Measurements from ENCODE around the gene ANAPC4. TPM values are rescaled to one million over a fixed set of nuclear protein-coding genes. Genes with fewer than 3 reads are reported as not detected.

The ANAPC4 gene
- total and polyA plus RNA-seq, 2 of the 13 experiments (the other 11 are each of a cell fraction or from before 2014, with no cell fraction given): 14.5 to 30.2 TPM

DNA sequence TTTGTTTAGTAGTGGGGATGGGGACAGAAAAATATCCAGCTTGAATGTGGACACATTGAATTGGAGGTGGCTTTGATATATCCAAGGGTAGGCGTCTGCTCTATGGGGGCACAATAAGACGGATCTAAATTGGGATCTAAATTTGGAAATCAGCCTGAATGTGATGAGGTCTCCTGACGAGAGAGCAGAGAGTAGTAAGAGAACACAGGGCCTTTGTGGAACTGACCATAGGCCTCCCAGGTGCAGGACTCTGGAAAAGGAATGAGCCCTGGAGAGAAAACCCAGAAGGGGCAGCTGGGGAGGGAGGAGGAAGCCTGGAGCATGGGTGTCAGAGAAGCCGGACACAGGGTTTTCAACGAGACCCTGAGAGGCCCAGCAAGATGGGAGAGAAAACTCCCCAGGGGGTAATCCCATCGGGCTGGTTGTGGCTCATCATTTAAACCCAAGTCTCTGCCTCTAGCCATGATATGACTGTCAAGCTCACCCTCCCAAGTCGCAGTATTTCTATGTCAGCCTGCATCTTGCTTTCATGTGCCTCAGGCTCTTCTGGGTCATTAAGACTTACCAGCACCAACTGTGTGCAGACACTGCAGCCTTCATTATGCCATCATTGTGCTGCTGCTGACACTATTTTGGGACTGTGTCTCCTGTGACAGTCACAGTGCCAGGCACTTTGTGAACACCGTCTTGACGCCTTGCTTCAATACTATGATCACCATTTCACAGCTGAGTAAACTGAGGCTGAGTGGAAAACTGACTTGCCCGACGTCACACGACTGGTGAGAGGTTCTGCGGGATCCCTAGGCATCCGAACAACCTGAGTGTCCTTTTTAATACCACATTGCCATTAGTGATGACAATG, 57.1 kb downstream of the ANAPC4 start:
- no peak for FAIRE-seq
- no peak overlapping the region for H3K27ac ChIP-seq (ENCODE audit: extremely low read length, insufficient read depth, low read length)
- no peaks in the 10 kb centered on the region for H3K4me1 ChIP-seq (ENCODE audit: insufficient read depth, low read length)
- WGBS (ENCODE audit: low lambda C conversion rate): 53% methylated on average over 10 of the region's 14 CpGs
- in situ Hi-C loops (cut with HindIII; ENCODE audit: extremely low pct_ligation_motif_present, low pct_unique_long_range_greater_than_20kb): no loop called here
- CTCF ChIA-PET (ENCODE audit: low intra/inter-chr PET ratio, low total read pairs): no interaction called here
- no peaks in the 10 kb centered on the region for H3K79me2 ChIP-seq (ENCODE audit: insufficient read depth, low read length)
- BruUV-seq (replicated peaks): no TSS peak
- no peak overlapping the region for H3K4me3 ChIP-seq (replicated peaks in 1 of 3; ENCODE audit: insufficient read depth in 1 of 3, low read depth in 2 of 3, low read length in 3 of 3)
- ATAC-seq: no peak
- no peak for DNase-seq (ENCODE audit: low spot score)
- POLR2A ChIA-PET: no interaction called here
- no peaks in the 10 kb centered on the region for H4K20me1 ChIP-seq (ENCODE audit: insufficient read depth, low read length)
- H3K36me3 ChIP-seq (replicated peaks in 1 of 2; ENCODE audit: control insufficient read depth in 1 of 2, insufficient read depth in 2 of 2, low read length in 2 of 2): no peaks in the 10 kb centered on the region
- intact Hi-C loops (cut with micrococcal nuclease; ENCODE audit: unreplicated experiment): no loop called here
- no peaks in the 10 kb centered on the region for H3K27me3 ChIP-seq (ENCODE audit: control insufficient read depth in 1 of 2, insufficient read depth in 2 of 2, low read length in 2 of 2)
- H3K9me3 ChIP-seq (ENCODE audit: low read length): no peaks in the 10 kb centered on the region
- no peak overlapping the region for H3K4me2 ChIP-seq (ENCODE audit: low read depth, low read length)
- H3K9ac ChIP-seq (ENCODE audit: insufficient read depth, low read depth, low read length): no peak overlapping the region
- no peak overlapping the region for H2AFZ ChIP-seq (ENCODE audit: low read length)
- TF ChIP-seq SNAPC4 (CRISPR knock-in tag; IDR thresholded peaks at IDR 0.05): no peak
- TF ChIP-seq ZBTB42 (CRISPR knock-in tag; IDR thresholded peaks at IDR 0.05): no peak
- TF ChIP-seq ZNF558 (CRISPR knock-in tag; IDR thresholded peaks at IDR 0.05; ENCODE audit: borderline replicate concordance): no peak
- TF ChIP-seq NCOA5 (CRISPR knock-in tag; IDR thresholded peaks at IDR 0.05): no peak
- TF ChIP-seq MYC (CRISPR knock-in tag; IDR thresholded peaks at IDR 0.05; ENCODE audit: borderline replicate concordance): no peak
- TF ChIP-seq NR2C2 (CRISPR knock-in tag; IDR thresholded peaks at IDR 0.05; ENCODE audit: borderline replicate concordance): no peak
- no peak for TF ChIP-seq NFKBIZ (CRISPR knock-in tag; IDR thresholded peaks at IDR 0.05)
- TF ChIP-seq KDM2A (CRISPR knock-in tag; IDR thresholded peaks at IDR 0.05; ENCODE audit: borderline replicate concordance, low read depth): no peak
- no peak for TF ChIP-seq E2F1 (CRISPR knock-in tag; IDR thresholded peaks at IDR 0.05)
- TF ChIP-seq ZBTB39 (CRISPR knock-in tag; IDR thresholded peaks at IDR 0.05): no peak
- TF ChIP-seq ATRX (CRISPR knock-in tag; IDR thresholded peaks at IDR 0.05; ENCODE audit: borderline replicate concordance): no peak
- TF ChIP-seq ZNF451 (CRISPR knock-in tag; IDR thresholded peaks at IDR 0.05): no peak
- no peak for TF ChIP-seq NFE2L1 (CRISPR knock-in tag; IDR thresholded peaks at IDR 0.05; ENCODE audit: borderline replicate concordance)
- no peak for TF ChIP-seq GATA4 (IDR thresholded peaks at IDR 0.05; ENCODE audit: borderline replicate concordance, low read depth)
- no peak for TF ChIP-seq GABPA (IDR thresholded peaks at IDR 0.05; ENCODE audit: low read depth, low read length)
- TF ChIP-seq GABPA (CRISPR knock-in tag; IDR thresholded peaks at IDR 0.05; ENCODE audit: low read depth): no peak
- TF ChIP-seq PTBP1 (IDR thresholded peaks at IDR 0.05; ENCODE audit: low read depth, low read length, poor library complexity, severe bottlenecking): no peak
